Liver (tissue), 9 donors: ENCODE data around the gene POMC. TPM values are rescaled to one million over a fixed set of nuclear protein-coding genes. Genes with fewer than 3 reads are reported as not detected.

Experiments used
- DNase-seq: peaks from one replicate; pipeline ENCODE4 v3.0.0-alpha.2; 2017; ENCODE audit warnings: low spot score
- H3K27ac ChIP-seq, 2 donors: one replicate each; pipeline ENCODE4 v1.7.0; 2013; ENCODE audit warnings: inconsistent platforms in 2 of 2, low read length in 2 of 2, control low read depth in 1 of 2, low read depth in 1 of 2, mild to moderate bottlenecking in 1 of 2
- H3K27me3 ChIP-seq, 4 donors: one replicate each; pipeline versions ENCODE4 v1.6.1 to v1.7.0; 2013; ENCODE audit warnings: low read length in 3 of 4, inconsistent platforms in 1 of 4, mild to moderate bottlenecking in 1 of 4, moderate library complexity in 1 of 4; ENCODE audit not compliant: control insufficient read depth in 4 of 4, insufficient read depth in 4 of 4
- H3K36me3 ChIP-seq, 4 donors: one replicate each; pipeline versions ENCODE4 v1.6.1 to v1.7.0; 2013; ENCODE audit warnings: low read length in 3 of 4, mild to moderate bottlenecking in 3 of 4, low read depth in 1 of 4, moderate library complexity in 1 of 4; ENCODE audit not compliant: control insufficient read depth in 4 of 4, insufficient read depth in 3 of 4
- H3K4me1 ChIP-seq, 4 donors: one replicate each; pipeline versions ENCODE4 v1.6.1 to v1.7.0; 2013; ENCODE audit warnings: low read length in 3 of 4, mild to moderate bottlenecking in 3 of 4, moderate library complexity in 1 of 4; ENCODE audit not compliant: control insufficient read depth in 4 of 4, insufficient read depth in 4 of 4
- H3K4me3 ChIP-seq, 3 donors: one replicate each; pipeline versions ENCODE4 v1.6.1 to v1.7.0; 2013; ENCODE audit warnings: low read length in 3 of 3, control low read depth in 1 of 3, low read depth in 1 of 3, mild to moderate bottlenecking in 1 of 3
- H3K9ac ChIP-seq, 2 donors: one replicate each; pipeline ENCODE4 v1.7.0; 2013; ENCODE audit warnings: low read length in 2 of 2, mild to moderate bottlenecking in 2 of 2, moderate library complexity in 2 of 2, control low read depth in 1 of 2, low read depth in 1 of 2
- H3K9me3 ChIP-seq, 4 donors: one replicate each; pipeline versions ENCODE4 v1.6.1 to v1.7.0; 2013; ENCODE audit warnings: low read length in 3 of 4; ENCODE audit not compliant: control insufficient read depth in 4 of 4
- ATF3 ChIP-seq: IDR thresholded peaks from 2 replicates; pipeline ENCODE4 v1.6.1; 2016; ENCODE audit warnings: antibody characterized with exemption
- EGR1 ChIP-seq, 2 donors: IDR thresholded peaks; 2 replicates each; pipeline ENCODE4 v1.6.1; 2016 to 2018; ENCODE audit warnings: antibody characterized with exemption in 2 of 2, low read depth in 2 of 2
- GABPA ChIP-seq, 2 donors: IDR thresholded peaks in 1 of 2; conservative IDR thresholded peaks in 1 of 2; 2 replicates each; pipeline ENCODE4 v1.6.1; 2016; ENCODE audit warnings: antibody characterized with exemption in 2 of 2, mild to moderate bottlenecking in 1 of 2, moderate library complexity in 1 of 2
- HNF4A ChIP-seq, 2 donors: conservative IDR thresholded peaks; 2 replicates each; pipeline ENCODE4 v1.6.1; 2016; ENCODE audit warnings: antibody characterized with exemption in 2 of 2, mild to moderate bottlenecking in 2 of 2
- HNF4G ChIP-seq: IDR thresholded peaks from 2 replicates; pipeline ENCODE4 v1.6.1; 2016; ENCODE audit warnings: antibody characterized with exemption
- JUND ChIP-seq, 2 donors: IDR thresholded peaks; 2 replicates each; pipeline ENCODE4 v1.6.1; 2016; ENCODE audit warnings: antibody characterized with exemption in 2 of 2
- NR2F2 ChIP-seq: IDR thresholded peaks from 2 replicates; pipeline ENCODE4 v1.6.1; 2016; ENCODE audit warnings: antibody characterized with exemption
- RAD21 ChIP-seq, 2 donors: IDR thresholded peaks; 2 replicates each; pipeline ENCODE4 v1.6.1; 2016; ENCODE audit warnings: antibody characterized with exemption in 2 of 2, mild to moderate bottlenecking in 2 of 2
- SP1 ChIP-seq: IDR thresholded peaks from 2 replicates; pipeline ENCODE4 v1.6.1; 2018; ENCODE audit warnings: antibody characterized with exemption, mild to moderate bottlenecking
- TAF1 ChIP-seq: conservative IDR thresholded peaks from 2 replicates; pipeline ENCODE4 v1.6.1; 2016; ENCODE audit warnings: antibody characterized with exemption, mild to moderate bottlenecking
- YY1 ChIP-seq: IDR thresholded peaks from 2 replicates; pipeline ENCODE4 v1.6.1; 2016; ENCODE audit warnings: antibody characterized with exemption, mild to moderate bottlenecking
- WGBS: extraction: QIAGEN DNeasy Blood & Tissue Kit; methylation state at CpG from one replicate; pipeline ENCODE4 v1.1.7; 2013; 5-methylcytosine and 5-hydroxymethylcytosine counted together
- polyA plus RNA-seq, 2 donors: library from polyadenylated mRNA; stranded (reverse) in 1 of 2; unstranded in 1 of 2; fragments of 200-250 nt in 1 of 2; fragments of >200 nt in 1 of 2; fragmentation: Nextera tagmentation in 1 of 2; extraction: Ambion mirVana in 1 of 2; gene quantifications; one replicate each; pipeline versions ENCODE4 v1.2.1 to v1.2.3, GENCODE V29; 2013 to 2015
- total RNA-seq, 2 donors: library from RNA; depleted of rRNA; stranded (reverse); fragments of >200 nt; gene quantifications; one replicate each; pipeline ENCODE4 v1.2.3, GENCODE V29; 2014
- TF ChIP-seq, protein P1 (sequence below): IDR thresholded peaks from 2 replicates; pipeline ENCODE4 v1.6.1; 2016; ENCODE audit warnings: antibody characterized with exemption
- TF ChIP-seq, protein P2 (sequence below): IDR thresholded peaks from 2 replicates; pipeline ENCODE4 v1.6.1; 2016; ENCODE audit warnings: antibody characterized with exemption, mild to moderate bottlenecking
- TF ChIP-seq, protein P3 (sequence below): fragments of 150-350 bp; IDR thresholded peaks from 2 replicates; pipeline ENCODE4 v1.5.1; 2017; ENCODE audit warnings: improper control_type of control experiment, low read depth, low read length; ENCODE audit not compliant: missing input control
- donor health status: healthy.
- donor health status: healthy.
- donor health status: healthy.
- donor health status: healthy.
- donor health status: healthy.

The POMC gene
- total and polyA plus RNA-seq, 4 donors: 0.67 to 7.8 (median 0.93) TPM

DNA sequence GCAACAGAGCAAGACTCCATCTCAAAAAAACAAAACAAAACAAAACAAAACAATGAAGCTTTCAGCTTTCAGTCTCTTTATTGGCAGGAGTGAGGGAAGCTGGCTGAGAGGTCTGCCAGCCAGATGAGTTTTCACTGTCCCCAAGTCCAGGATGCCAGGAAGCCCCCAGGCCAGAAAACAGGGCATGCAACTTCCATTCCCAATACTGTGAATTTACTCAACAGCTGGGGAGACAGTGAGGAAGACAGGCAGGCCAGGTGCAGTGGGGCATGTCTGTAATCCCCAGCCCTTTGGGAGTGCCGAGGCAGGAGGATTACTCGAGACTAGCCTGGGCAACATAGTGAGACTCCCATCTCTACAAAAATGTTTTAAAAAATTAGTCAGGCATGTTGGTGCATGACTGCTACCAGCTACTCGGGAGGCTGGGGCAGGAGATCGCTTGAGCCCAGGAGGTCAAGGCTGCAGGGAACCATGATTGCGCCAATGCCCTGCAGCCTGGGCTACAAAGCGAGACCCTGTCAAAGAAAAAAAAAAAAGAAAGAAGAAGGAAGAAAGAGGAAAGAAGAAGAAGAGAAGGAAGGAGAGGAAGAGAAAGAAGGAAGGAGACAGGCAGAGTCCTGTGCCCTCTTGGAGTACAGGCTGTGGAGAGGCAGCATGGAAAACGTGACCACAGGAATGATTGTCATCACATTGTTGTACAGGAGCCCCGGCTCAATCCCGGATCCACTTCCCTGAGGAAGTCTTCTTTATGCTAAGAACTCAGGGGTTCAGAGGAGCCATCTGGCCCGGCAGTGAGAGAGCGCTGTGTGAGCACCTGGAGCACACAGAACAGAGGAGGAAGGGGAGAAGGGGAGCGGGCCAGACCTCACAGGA is 29.2 kb upstream of the POMC start:
- Histone ChIP-seq H3K9ac (no peak overlapping the region), H3K27me3 (no peaks in the 10 kb centered on the region), H3K4me3 (no peak overlapping the region), H3K4me1 (no peaks in the 10 kb centered on the region), H3K27ac (no peak overlapping the region), H3K9me3 (no peaks in the 10 kb centered on the region), H3K36me3 (no peaks in the 10 kb centered on the region)
- TF ChIP-seq, protein P1, sequence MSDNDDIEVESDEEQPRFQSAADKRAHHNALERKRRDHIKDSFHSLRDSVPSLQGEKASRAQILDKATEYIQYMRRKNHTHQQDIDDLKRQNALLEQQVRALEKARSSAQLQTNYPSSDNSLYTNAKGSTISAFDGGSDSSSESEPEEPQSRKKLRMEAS: no peak
- TF ChIP-seq ATF3: no peak
- TF ChIP-seq, protein P2, sequence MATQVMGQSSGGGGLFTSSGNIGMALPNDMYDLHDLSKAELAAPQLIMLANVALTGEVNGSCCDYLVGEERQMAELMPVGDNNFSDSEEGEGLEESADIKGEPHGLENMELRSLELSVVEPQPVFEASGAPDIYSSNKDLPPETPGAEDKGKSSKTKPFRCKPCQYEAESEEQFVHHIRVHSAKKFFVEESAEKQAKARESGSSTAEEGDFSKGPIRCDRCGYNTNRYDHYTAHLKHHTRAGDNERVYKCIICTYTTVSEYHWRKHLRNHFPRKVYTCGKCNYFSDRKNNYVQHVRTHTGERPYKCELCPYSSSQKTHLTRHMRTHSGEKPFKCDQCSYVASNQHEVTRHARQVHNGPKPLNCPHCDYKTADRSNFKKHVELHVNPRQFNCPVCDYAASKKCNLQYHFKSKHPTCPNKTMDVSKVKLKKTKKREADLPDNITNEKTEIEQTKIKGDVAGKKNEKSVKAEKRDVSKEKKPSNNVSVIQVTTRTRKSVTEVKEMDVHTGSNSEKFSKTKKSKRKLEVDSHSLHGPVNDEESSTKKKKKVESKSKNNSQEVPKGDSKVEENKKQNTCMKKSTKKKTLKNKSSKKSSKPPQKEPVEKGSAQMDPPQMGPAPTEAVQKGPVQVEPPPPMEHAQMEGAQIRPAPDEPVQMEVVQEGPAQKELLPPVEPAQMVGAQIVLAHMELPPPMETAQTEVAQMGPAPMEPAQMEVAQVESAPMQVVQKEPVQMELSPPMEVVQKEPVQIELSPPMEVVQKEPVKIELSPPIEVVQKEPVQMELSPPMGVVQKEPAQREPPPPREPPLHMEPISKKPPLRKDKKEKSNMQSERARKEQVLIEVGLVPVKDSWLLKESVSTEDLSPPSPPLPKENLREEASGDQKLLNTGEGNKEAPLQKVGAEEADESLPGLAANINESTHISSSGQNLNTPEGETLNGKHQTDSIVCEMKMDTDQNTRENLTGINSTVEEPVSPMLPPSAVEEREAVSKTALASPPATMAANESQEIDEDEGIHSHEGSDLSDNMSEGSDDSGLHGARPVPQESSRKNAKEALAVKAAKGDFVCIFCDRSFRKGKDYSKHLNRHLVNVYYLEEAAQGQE: no peak
- TF ChIP-seq, protein P3, sequence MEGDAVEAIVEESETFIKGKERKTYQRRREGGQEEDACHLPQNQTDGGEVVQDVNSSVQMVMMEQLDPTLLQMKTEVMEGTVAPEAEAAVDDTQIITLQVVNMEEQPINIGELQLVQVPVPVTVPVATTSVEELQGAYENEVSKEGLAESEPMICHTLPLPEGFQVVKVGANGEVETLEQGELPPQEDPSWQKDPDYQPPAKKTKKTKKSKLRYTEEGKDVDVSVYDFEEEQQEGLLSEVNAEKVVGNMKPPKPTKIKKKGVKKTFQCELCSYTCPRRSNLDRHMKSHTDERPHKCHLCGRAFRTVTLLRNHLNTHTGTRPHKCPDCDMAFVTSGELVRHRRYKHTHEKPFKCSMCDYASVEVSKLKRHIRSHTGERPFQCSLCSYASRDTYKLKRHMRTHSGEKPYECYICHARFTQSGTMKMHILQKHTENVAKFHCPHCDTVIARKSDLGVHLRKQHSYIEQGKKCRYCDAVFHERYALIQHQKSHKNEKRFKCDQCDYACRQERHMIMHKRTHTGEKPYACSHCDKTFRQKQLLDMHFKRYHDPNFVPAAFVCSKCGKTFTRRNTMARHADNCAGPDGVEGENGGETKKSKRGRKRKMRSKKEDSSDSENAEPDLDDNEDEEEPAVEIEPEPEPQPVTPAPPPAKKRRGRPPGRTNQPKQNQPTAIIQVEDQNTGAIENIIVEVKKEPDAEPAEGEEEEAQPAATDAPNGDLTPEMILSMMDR: no peak
- no peak for TF ChIP-seq YY1
- TF ChIP-seq NR2F2: no peak
- DNase-seq: no peak
- 64% methylated on average over 12 of the region's 12 CpGs for WGBS

DNA sequence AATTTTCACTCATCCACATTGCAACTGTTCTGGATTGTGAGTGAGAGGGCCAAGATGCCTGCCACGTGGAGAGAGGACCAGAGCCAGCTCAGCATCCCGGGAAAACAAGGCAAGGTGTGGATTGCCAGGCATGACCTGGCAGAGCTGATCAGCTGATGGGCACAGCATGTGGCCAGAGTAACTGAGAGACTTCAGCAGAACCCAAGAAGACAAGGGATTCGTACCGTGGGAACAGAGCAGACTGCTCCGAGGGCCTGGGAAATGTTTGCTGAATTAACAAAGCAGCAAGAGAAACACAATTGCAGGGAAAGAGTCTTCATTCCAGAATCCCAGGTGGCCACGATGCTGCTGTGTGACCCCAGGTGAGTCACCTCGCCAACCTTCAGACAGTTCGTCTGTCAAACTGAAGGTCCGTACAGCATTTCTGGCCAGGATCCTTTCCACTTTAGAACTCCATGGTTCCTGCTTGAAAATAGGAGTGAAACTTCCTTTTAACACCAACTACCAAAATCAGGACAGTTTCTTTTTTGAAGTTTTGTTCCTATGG is 26.3 kb upstream of the POMC start:
- H3K9ac ChIP-seq: no peak overlapping the region
- no peaks in the 10 kb centered on the region for H3K9me3 ChIP-seq
- no peaks in the 10 kb centered on the region for H3K4me1 ChIP-seq
- no peak overlapping the region for H3K27ac ChIP-seq
- no peak for DNase-seq
- WGBS: 82% methylated on average over 9 of the region's 9 CpGs
- TF ChIP-seq RAD21 (IDR thresholded peaks at IDR 0.05) (no peak), JUND (IDR thresholded peaks at IDR 0.05) (no peak), EGR1 (IDR thresholded peaks at IDR 0.05; ENCODE audit: low read depth in 2 of 2) (no peak), ATF3 (no peak), NR2F2 (no peak), HNF4G (no peak), TAF1 (no peak), GABPA (IDR thresholded peaks at IDR 0.05 in 1 of 2, conservative IDR thresholded peaks at IDR 0.05 in 1 of 2) (no peak), SP1 (no peak), HNF4A (conservative IDR thresholded peaks at IDR 0.05) (no peak), YY1 (no peak)
- TF ChIP-seq, protein P3: no peak
- TF ChIP-seq, protein P1: no peak
- TF ChIP-seq, protein P2: no peak
- H3K27me3 ChIP-seq: no peaks in the 10 kb centered on the region
- no peaks in the 10 kb centered on the region for H3K36me3 ChIP-seq
- H3K4me3 ChIP-seq: no peak overlapping the region
